Endothelial cell (in vitro differentiated cells): ENCODE measurements around the gene CHRNE. TPM values are rescaled to one million over a fixed set of nuclear protein-coding genes. Genes with fewer than 3 reads are reported as not detected.

Experiments used
- DNase-seq: peaks from one replicate; pipeline ENCODE4 v3.0.0; 2021; ENCODE audit warnings: low spot score
- H3K27ac Mint-ChIP-seq: one replicate; pipeline ENCODE4 v1.8.0; 2021; ENCODE audit warnings: mixed read lengths, inconsistent platforms; ENCODE audit not compliant: unreplicated experiment
- H3K27me3 Mint-ChIP-seq: one replicate; pipeline ENCODE4 v1.8.0; 2021; ENCODE audit warnings: mild to moderate bottlenecking, moderate library complexity, mixed read lengths, inconsistent platforms; ENCODE audit not compliant: unreplicated experiment
- H3K36me3 Mint-ChIP-seq: one replicate; pipeline ENCODE4 v1.8.0; 2021; ENCODE audit warnings: mild to moderate bottlenecking, low read depth, mixed read lengths, inconsistent platforms; ENCODE audit not compliant: unreplicated experiment
- H3K4me1 Mint-ChIP-seq: one replicate; pipeline ENCODE4 v1.8.0; 2021; ENCODE audit warnings: mild to moderate bottlenecking, mixed read lengths, inconsistent platforms; ENCODE audit not compliant: unreplicated experiment
- H3K4me3 Mint-ChIP-seq: one replicate; pipeline ENCODE4 v1.8.0; 2021; ENCODE audit warnings: mild to moderate bottlenecking, mixed read lengths, inconsistent platforms; ENCODE audit not compliant: unreplicated experiment
- H3K9me3 Mint-ChIP-seq: one replicate; pipeline ENCODE4 v1.8.0; 2021; ENCODE audit warnings: mixed read lengths, inconsistent platforms; ENCODE audit not compliant: unreplicated experiment
- CTCF ChIP-seq: fragments of 200-600 bp; sonication (generic); IDR thresholded peaks from one replicate; pipeline ENCODE4 v1.5.0; 2021; ENCODE audit warnings: antibody characterized with exemption; ENCODE audit not compliant: unreplicated experiment
- total RNA-seq: library from RNA; stranded (reverse); fragmentation: NEBNext Ultra II Directional; extraction: Animal tissue kit (Norgen Biotek cat#: 25700); gene quantifications from one replicate; pipeline ENCODE4 v1.2.1, GENCODE V29; 2021; ENCODE audit not compliant: unreplicated experiment

CHRNE gene
- total RNA-seq, 1 donor from 2014 or later: 1.2 TPM

- Mint-ChIP-seq H3K9me3 (no peaks in the 10 kb centered on the region), H3K4me1 (peaks cover 46% of the 10 kb centered on the region), H3K27ac (peak overlapping the region; percentile 13), H3K4me3 (peak overlapping the region; percentile 83), H3K36me3 (peaks cover 24% of the 10 kb centered on the region), H3K27me3 (peaks cover 31% of the 10 kb centered on the region)
- no peak for TF ChIP-seq CTCF
- DNase-seq: peak; percentile 55
These were observed 46.6 kb upstream of the CHRNE start for GRCh38 chr17:4949321-4950074.

DNA sequence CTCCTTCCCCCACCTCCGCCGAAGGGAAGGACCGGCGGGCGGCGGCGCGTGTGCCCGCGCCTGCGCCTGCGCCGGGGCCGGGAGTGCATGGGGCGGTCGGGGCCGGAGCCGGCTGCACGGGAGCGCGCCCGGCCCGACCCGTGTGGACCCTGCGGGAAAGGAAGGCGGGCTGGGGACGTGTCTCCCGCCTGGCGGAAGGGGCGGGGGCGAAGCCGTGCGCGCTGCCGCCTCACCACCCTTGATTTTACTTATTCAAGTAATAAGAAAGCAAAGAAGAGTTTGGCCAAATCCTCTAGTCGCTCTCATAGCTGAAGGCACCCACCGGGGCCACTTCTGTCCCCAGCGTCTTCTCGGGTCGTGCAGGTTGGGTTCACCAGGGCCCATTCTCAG, 46.0 kb upstream of the CHRNE start:
- no peak for TF ChIP-seq CTCF
- Mint-ChIP-seq H3K4me1 (peaks cover 44% of the 10 kb centered on the region), H3K4me3 (peak overlapping the region; percentile 96), H3K27ac (peak overlapping the region; percentile 13), H3K9me3 (no peaks in the 10 kb centered on the region), H3K27me3 (peaks cover 30% of the 10 kb centered on the region), H3K36me3 (peaks cover 22% of the 10 kb centered on the region)
- peak; percentile 83 for DNase-seq

GRCh38 chr17:4948166-4948930, 45.5 kb upstream of the CHRNE start, which contains the start of gene PFN1:
Gene PFN1 (minus strand): TSS chr17:4948530. CDS start chr17:4948394, 136 bp downstream.
- Mint-ChIP-seq H3K4me3 (peak within 1 kb of the TSS; percentile 96), H3K27me3 (peaks cover 26% of the 10 kb centered on the region), H3K36me3 (peaks cover 20% of the 10 kb centered on the region), H3K9me3 (no peaks in the 10 kb centered on the region), H3K27ac (peak within 1 kb of the TSS; percentile 94), H3K4me1 (peaks cover 40% of the 10 kb centered on the region)
- no peak for TF ChIP-seq CTCF
- DNase-seq: peak; percentile 78

- peak; percentile 54 for DNase-seq
- peak overlapping the region; percentile 94 for H3K27ac Mint-ChIP-seq
- TF ChIP-seq CTCF: no peak
- H3K4me3 Mint-ChIP-seq: peak overlapping the region; percentile 96
- peaks cover 36% of the 10 kb centered on the region for H3K4me1 Mint-ChIP-seq
- peaks cover 28% of the 10 kb centered on the region for H3K27me3 Mint-ChIP-seq
- H3K36me3 Mint-ChIP-seq: peaks cover 26% of the 10 kb centered on the region
- no peaks in the 10 kb centered on the region for H3K9me3 Mint-ChIP-seq
These were observed 44.7 kb upstream of the CHRNE start for GRCh38 chr17:4947411-4948165.
